Neutrophil (primary cell): Measurements from ENCODE around the gene TMEM94.

ENCODE experiments used
- H3K27ac ChIP-seq: fragments of 200-600 bp; sonication (generic); 2 replicates; pipeline ENCODE4 v1.5.1; 2016; ENCODE audit warnings: mild to moderate bottlenecking, moderate library complexity
- H3K27me3 ChIP-seq: fragments of 200-600 bp; sonication (generic); 2 replicates; pipeline ENCODE4 v1.6.0; 2016; ENCODE audit warnings: mild to moderate bottlenecking
- H3K36me3 ChIP-seq: fragments of 200-600 bp; sonication (generic); 2 replicates; pipeline ENCODE4 v1.5.1; 2017
- H3K4me1 ChIP-seq, 2 experiments: fragments of 200-600 bp in 1 of 2; sonication (generic) in 1 of 2; 1 replicate in 1 of 2; 2 replicates in 1 of 2; pipeline versions ENCODE4 v1.5.1 to v1.6.1; 2013 to 2016; ENCODE audit warnings: low read depth in 1 of 2, low read length in 1 of 2, mild to moderate bottlenecking in 1 of 2, moderate library complexity in 1 of 2; ENCODE audit not compliant: control insufficient read depth in 1 of 2, insufficient read depth in 1 of 2
- H3K4me3 ChIP-seq, 2 experiments: fragments of 200-600 bp in 1 of 2; sonication (generic) in 1 of 2; 1 replicate in 1 of 2; 2 replicates in 1 of 2; pipeline ENCODE4 v1.5.1; 2013 to 2016; ENCODE audit warnings: low read depth in 1 of 2, low read length in 1 of 2, mild to moderate bottlenecking in 1 of 2, moderate library complexity in 1 of 2
- H3K9me3 ChIP-seq: fragments of 200-600 bp; sonication (generic); 2 replicates; pipeline ENCODE4 v1.5.1; 2016
- CTCF ChIP-seq: fragments of 200-600 bp; sonication (generic); IDR thresholded peaks from 2 replicates; pipeline ENCODE4 v1.5.1; 2016; ENCODE audit warnings: antibody characterized with exemption

The TMEM94 gene

DNA sequence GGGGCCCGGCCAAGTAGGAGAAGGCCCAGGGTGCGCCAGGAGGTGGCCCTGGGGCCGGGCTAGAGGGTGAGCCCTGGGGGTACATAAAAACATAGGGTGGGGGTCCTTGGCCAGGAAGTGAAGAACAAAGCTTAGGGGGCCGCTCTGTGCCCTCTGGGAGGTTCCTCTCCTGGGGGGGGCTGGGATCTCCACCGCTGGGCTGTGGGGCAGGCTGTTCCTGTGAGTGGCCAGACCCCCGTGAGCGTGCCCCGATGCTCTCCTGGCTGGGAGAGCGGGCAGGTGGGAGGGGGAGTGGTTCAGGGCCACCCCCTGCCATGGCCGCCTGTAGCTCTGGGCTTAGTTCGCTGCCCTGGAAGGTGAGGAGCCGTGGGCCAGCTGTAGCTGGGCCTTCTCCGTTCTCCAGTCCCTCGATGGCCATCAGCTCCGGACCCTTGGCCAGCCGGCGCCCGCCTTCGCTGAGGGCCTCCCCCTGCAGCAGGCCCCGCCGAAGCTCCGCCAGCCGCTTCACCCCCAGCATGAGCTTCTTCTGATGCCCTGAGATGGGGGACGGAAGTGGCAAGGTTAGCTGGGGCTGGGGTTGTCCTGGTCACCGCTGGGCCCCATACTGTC lies 46.4 kb downstream of the TMEM94 start:
- no peak overlapping the region for H3K27ac ChIP-seq
- peaks cover 0 to 4% of the 10 kb centered on the region in 2 experiments for H3K4me1 ChIP-seq
- no peaks in the 10 kb centered on the region for H3K27me3 ChIP-seq
- H3K4me3 ChIP-seq: no peak overlapping the region
- peaks cover 22% of the 10 kb centered on the region for H3K36me3 ChIP-seq
- H3K9me3 ChIP-seq: no peaks in the 10 kb centered on the region
- TF ChIP-seq CTCF: no peak

GRCh38 chr17:75503337-75503950 lies 47.0 kb downstream of the TMEM94 start:
- Histone ChIP-seq H3K27me3 (no peaks in the 10 kb centered on the region), H3K36me3 (peaks cover 16% of the 10 kb centered on the region), H3K4me3 (no peak overlapping the region), H3K4me1 (no peaks in the 10 kb centered on the region), H3K9me3 (no peaks in the 10 kb centered on the region), H3K27ac (no peak overlapping the region)
- TF ChIP-seq CTCF: no peak

DNA sequence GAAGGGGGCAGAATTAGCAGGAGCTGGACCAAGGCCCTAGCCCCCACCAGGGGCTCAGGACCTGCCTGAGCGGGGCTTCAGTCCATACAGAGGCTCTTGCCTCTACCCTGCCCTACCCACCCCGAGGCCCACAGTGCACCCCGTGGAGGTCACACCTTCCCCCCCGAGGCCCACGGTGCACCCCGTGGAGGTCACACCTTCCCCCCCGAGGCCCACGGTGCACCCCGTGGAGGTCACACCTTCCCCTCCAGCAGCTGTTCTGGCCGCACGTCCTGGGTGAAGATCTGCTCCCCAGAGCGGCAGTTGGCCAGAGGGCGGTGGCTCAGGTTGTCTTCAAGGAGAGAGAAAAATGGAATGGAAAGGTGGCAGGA lies 47.5 kb downstream of the TMEM94 start:
- Histone ChIP-seq H3K9me3 (no peaks in the 10 kb centered on the region), H3K36me3 (peaks cover 11% of the 10 kb centered on the region), H3K4me1 (no peaks in the 10 kb centered on the region), H3K4me3 (no peak overlapping the region), H3K27ac (no peak overlapping the region), H3K27me3 (no peaks in the 10 kb centered on the region)
- no peak for TF ChIP-seq CTCF

DNA sequence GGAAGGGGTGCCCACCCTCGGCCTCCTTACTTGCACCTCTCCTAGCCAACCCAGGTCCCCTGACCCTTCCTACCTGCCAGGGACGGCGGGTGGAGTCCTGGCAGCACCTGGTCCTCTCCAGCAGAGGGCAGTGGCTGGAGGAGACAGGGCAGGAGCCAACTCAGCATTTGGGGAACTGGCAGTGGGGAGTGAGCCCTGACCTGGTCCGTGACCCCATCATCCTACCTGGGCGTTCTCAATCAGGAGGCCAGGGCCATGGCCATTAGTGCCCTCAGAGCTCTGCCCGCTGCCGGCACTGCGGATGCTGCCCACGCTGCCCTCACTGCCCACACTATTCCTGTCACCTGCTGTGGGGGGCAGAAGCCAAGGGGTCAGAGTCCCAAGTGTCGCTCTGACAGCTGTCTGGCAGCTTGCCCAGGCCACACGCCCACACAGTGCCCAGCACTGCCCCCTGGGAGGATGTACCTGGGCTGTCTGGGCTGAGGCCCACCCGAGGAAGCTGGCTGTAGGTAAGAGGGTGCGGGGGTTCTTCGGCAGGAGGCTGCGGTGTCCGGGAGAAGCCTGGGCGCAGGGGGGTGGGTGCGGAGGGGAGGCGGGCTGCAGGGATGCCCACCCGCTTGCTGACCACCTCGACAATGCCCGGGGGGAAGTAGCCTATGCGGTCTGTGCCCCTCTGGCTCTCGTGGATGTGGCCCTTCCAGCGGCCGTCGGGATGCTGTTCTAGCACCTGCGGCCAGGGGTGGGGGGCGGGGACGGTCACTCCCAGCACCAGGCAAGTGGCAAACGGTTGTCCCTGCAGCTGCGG lies 48.1 kb downstream of the TMEM94 start:
- Histone ChIP-seq H3K4me3 (no peak overlapping the region), H3K4me1 (no peaks in the 10 kb centered on the region), H3K27ac (no peak overlapping the region), H3K9me3 (no peaks in the 10 kb centered on the region), H3K36me3 (peaks cover 5% of the 10 kb centered on the region), H3K27me3 (no peaks in the 10 kb centered on the region)
- peak; percentile 60 for TF ChIP-seq CTCF

GRCh38 chr17:75505152-75505409 lies 48.6 kb downstream of the TMEM94 start:
- peaks cover 1% of the 10 kb centered on the region for H3K36me3 ChIP-seq
- no peaks in the 10 kb centered on the region for H3K9me3 ChIP-seq
- no peaks in the 10 kb centered on the region for H3K4me1 ChIP-seq
- no peak overlapping the region for H3K27ac ChIP-seq
- no peak overlapping the region for H3K4me3 ChIP-seq
- no peaks in the 10 kb centered on the region for H3K27me3 ChIP-seq
- TF ChIP-seq CTCF: no peak
